Amygdala (tissue), 56 donors: Measurements from ENCODE around the gene CRLF2.
"Not testable (repeated sequence)": the region's sequence is repeated elsewhere in the genome, so short reads cannot be mapped to it uniquely, and the experiment has no call there.

Experiments
- DNase-seq, 56 donors: peaks; one replicate each; lab custom pipeline; 2025; lab: John Stamatoyannopoulos, UW

CRLF2 gene

DNA sequence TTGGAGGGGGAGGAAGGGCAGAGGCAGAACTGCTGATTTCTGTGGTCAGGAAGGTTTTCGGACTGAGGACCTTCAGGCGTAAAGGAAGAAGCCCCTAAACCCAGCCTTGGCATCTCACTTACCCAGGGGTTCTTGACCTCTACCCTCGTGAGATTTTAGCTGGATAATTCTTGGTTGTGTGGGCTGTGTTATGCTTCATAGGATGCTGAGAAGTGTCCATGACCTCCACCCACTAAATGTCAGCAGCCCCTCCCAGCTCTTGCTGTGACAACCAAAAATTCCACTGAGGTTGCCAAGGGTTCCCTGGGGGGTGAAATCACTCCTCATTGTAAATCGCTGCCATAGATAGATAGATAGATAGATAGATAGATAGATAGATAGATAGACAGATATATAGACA is 5.8 kb upstream of the CRLF2 start:
- DNase-seq, result no peak

DNA sequence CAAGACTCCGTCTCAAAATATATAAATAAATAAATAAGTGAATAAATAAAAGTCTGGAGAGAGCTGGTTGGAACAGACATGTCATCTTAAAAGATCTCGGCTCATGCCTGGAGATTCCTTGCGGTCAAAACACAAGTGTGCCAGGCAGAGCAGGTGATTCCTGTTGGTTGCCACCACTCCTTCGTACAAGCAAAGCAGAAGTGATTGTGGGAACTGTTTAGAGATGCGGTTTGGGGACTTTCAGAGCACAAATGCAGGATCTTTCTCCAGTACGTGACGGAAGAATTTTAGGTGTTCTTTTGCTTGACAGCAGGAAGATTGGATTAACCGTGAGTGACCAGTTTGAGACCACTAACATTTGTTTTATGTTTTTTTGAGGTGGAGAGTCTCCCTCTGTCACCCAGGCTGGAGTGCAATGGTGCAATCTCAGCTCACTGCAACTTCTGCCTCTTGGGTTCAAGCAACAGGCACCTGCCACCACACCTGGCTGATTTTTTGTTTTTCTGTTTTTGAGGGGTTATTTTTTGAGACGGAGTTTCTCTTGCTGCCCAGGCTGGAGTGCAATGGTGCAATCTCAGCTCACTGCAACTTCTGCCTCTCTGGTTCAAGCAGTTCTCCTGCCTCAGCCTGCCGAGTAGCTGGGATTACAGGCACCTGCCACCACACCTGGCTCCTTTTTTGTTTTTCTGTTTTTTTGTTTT is 2.8 kb upstream of the CRLF2 start:
- no peak for DNase-seq

GRCh38 chrX:1213971-1214370 is 1.5 kb upstream of the CRLF2 start:
- DNase-seq, result no peak

DNA sequence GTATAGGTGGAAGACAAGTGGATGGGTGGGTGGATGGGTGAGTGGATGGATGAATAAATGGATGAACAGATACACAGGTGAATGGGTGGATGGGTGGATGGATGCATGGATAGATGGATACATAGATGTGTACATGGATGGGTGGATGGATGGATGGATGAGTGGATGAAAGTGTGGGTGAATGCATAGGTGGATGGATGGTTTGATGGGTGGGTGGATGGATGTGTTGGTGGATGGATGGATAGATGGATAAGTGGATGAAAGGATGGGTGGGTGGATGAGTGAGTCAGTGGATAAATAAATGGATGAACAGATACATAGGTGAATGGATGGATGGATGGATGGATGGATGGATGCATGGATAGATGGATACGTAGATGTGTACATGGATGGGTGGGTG is 1.6 kb downstream of the CRLF2 start:
- DNase-seq, result no peak

GRCh38 chrX:1207496-1208025 is 4.9 kb downstream of the CRLF2 start:
- DNase-seq, result no peak

GRCh38 chrX:1205681-1206611 is 6.5 kb downstream of the CRLF2 start:
- DNase-seq, result no peak

- DNase-seq, result no peak
Observed at GRCh38 chrX:1202251-1202650, 10.2 kb downstream of the CRLF2 start.

- no peak for DNase-seq
Observed at GRCh38 chrX:1196436-1196835, 16.0 kb downstream of the CRLF2 start.

DNA sequence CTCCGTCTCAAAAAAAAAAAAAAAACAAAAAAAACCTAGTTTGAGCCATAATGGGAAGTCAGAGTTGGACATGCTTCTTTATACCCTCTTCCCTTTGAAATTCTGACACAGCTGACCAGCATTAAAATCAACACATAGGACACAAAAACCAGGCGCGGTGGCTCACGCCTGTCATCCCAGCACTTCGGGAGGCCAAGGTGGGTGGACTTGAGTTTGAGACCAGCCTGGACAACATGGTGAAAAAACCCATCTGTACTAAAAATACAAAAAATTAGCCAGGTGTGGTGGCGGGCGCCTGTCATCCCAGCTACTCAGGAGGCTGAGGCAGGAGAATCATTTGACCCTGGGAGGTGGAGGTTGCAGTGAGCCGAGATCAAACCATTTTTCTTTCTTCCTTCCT is 20.3 kb downstream of the CRLF2 start:
- DNase-seq, result not testable (repeated sequence)

DNA sequence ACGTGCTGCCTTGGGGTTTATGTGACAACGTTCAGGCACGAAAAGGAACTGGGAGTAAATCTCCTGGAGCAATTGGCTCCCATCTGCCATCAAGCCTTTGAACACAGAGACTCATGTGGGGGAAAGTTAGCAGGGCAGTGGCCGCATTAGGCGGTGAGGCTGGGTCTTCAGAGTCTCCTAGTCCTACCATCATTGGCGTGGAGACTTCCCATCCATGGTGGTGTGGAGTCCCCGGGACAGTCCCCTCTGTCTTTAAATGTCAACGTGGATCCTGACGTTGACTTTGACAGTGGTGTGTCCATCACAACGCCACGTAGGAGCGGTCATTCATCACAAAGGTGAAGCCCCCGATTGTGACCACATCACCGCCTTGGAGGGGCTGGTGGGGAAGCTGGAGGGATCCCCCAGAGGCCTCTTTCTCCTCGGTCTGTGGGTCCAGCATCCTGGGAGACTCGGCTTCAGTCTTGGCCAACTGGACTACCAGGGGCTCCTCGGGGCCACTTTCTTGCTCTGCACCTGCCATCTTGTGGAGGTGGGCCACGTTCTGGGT is 21.8 kb downstream of the CRLF2 start:
- DNase-seq, result no peak

DNA sequence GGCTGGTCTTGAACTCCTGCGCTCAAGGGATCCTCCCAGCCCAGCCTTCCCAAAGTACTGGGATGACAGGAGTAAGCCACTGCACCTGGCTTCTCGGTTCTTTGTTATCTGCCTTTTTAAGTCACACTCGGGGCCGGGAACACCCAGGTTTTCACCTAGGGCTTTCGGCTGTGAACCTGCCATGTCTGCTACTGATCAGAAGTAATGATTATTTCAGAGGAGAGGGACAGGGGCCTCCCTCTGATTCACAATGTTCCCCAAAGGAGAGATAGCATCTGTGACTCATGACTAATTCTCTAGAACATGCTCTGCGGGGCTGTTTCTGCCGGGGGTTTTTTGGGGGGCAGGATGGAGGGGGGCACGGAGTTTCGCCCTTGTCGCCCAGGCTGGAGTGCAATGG is 26.9 kb downstream of the CRLF2 start:
- no peak for DNase-seq

GRCh38 chrX:1182211-1182610 is 30.2 kb downstream of the CRLF2 start:
- no peak for DNase-seq

- not testable (repeated sequence) for DNase-seq
Observed at GRCh38 chrX:1181661-1182060, 30.8 kb downstream of the CRLF2 start.

DNA sequence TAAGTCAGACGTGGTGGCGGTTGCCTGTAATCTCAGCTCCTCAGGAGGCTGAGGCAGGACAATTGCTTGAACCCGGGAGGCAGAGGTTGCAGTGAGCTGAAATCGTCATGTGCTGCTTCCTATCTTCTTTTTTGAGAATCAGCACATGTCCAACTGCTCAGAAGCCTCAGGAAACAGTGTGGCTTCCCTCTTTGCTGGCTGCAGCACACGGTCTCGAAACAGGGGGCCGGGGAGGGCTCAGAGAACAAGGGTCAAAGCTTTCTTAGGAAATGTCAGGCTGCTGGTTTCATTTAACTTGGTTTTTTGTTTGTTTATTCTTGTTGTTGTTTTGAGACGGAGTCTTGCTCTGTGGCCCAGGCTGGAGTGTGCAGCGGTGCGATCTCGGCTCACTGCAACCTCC is 31.3 kb downstream of the CRLF2 start:
- DNase-seq, result no peak

GRCh38 chrX:1178580-1179057 is 33.8 kb downstream of the CRLF2 start:
- DNase-seq, result no peak

- DNase-seq, result not testable (repeated sequence)
Observed at GRCh38 chrX:1176531-1177320, 35.7 kb downstream of the CRLF2 start.

GRCh38 chrX:1174609-1175545 is 37.6 kb downstream of the CRLF2 start:
- not testable (repeated sequence) for DNase-seq

- not testable (repeated sequence) for DNase-seq
Observed at GRCh38 chrX:1173435-1173834, 39.0 kb downstream of the CRLF2 start.

- DNase-seq, result no peak
Observed at GRCh38 chrX:1172496-1172895, 40.0 kb downstream of the CRLF2 start.
